ENCODE data around the gene DNAH8. TPM values are rescaled to one million over a fixed set of nuclear protein-coding genes. Genes with fewer than 3 reads are reported as not detected.

The DNAH8 gene
- total RNA-seq, 1 experiment from 2014 or later, result 0.15 TPM

DNA sequence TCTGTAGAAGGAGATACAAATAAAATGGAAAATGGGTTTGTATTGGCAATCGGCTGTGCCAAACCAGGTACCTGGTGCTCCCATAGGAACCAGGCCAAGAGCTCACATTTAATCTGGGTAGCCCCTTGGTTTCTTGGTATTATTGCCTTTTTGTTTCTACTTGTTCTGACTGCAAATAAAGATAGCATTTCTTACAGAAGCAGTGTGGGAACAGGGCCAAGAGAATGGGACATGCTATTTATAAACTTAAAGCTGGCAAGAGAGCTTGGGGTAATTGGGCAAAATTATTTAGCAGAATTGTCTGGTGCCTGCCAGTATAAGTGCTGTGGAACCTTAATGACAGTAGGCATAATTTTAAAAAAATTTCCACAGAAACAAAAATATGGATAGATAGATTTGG, 219.9 kb downstream of the DNAH8 start:
- no peak overlapping the region for H2AFZ ChIP-seq (ENCODE audit: low read length)
- BruUV-seq (replicated peaks), result no TSS peak
- no peaks in the 10 kb centered on the region for H3K9me3 ChIP-seq (ENCODE audit: low read length)
- H4K20me1 ChIP-seq (ENCODE audit: low read length), result no peaks in the 10 kb centered on the region
- ATAC-seq (no peak), DNase-seq (no peak)
- H3K4me2 ChIP-seq (ENCODE audit: low read length), result no peak overlapping the region
- POLR2A ChIA-PET (ENCODE audit: unreplicated experiment), result no interaction called here
- no peaks in the 10 kb centered on the region for H3K36me3 ChIP-seq (ENCODE audit: low read depth, low read length)
- no peaks in the 10 kb centered on the region for H3F3A ChIP-seq (ENCODE audit: low read length, unreplicated experiment)
- no peak overlapping the region for H3K27ac ChIP-seq (ENCODE audit: low read length)
- CTCF ChIA-PET, result no interaction called here
- TF ChIP-seq CTCF (conservative IDR thresholded peaks at IDR 0.05; ENCODE audit: low read depth, low read length) (no peak), EZH2phosphoT487 (IDR thresholded peaks at IDR 0.05; ENCODE audit: borderline replicate concordance, low read length) (no peak), EZH2 (IDR thresholded peaks at IDR 0.05; ENCODE audit: low read length, unreplicated experiment) (no peak)
- H3K27me3 ChIP-seq (ENCODE audit: low read length), result peaks cover 74% of the 10 kb centered on the region
- H3K79me2 ChIP-seq (ENCODE audit: low read length), result no peaks in the 10 kb centered on the region
- H3K4me3 ChIP-seq (ENCODE audit: low read length), result no peak overlapping the region
- no peaks in the 10 kb centered on the region for H3K4me1 ChIP-seq (ENCODE audit: insufficient read depth, low read length)
- intact Hi-C loops (cut with micrococcal nuclease), result loop anchor here (10.0 kb wide), 1 partner anchor 210 kb away; no protein-coding TSS in a partner anchor
- H3K9ac ChIP-seq (ENCODE audit: low read length), result no peak overlapping the region
- no peaks in the 10 kb centered on the region for H3K9me2 ChIP-seq (replicated peaks; ENCODE audit: low read length)

DNA sequence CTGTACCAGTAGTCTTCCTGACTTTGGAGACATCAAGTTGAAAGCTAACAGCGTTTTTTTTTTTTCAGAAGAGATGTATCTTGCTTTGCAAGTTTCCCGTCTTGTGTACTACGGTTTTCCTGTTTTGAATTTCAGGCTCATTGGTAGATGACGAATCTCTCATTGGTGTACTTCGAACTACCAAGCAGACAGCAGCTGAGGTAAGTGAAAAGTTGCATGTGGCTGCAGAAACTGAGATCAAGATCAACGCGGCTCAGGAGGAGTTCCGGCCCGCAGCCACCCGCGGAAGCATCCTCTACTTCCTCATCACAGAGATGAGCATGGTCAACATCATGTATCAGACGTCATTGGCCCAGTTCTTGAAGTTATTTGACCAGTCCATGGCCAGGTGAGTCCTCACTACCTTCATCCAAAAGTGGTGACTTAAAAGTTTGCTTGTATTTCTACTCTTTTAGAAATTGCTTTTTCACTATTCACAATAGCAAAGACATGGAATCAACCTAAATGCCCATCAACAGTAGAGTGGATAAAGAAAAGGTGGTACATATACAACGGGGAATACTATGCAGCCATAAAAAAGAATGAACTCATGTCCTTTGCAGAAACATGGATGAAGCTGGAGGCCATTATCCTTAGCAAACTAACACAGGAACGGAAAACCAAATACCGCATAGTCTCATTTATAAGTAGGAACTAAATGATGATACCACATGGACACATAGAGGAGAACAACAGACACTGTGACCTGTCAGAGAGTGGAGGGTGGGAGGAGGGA, 222.9 kb downstream of the DNAH8 start:
- ChIA-PET CTCF (no interaction called here), POLR2A (ENCODE audit: unreplicated experiment) (interaction anchor here (0.6 kb wide), 1 partner anchor 9 kb away, joined by 9 read pairs; no protein-coding TSS in a partner anchor)
- H3K9me3 ChIP-seq (ENCODE audit: low read length), result no peaks in the 10 kb centered on the region
- ATAC-seq (no peak), DNase-seq (no peak)
- H3K79me2 ChIP-seq (ENCODE audit: low read length), result no peaks in the 10 kb centered on the region
- intact Hi-C loops (cut with micrococcal nuclease), result loop anchor here (10.0 kb wide), 1 partner anchor 213 kb away; no protein-coding TSS in a partner anchor
- peaks cover 72% of the 10 kb centered on the region for H3K27me3 ChIP-seq (ENCODE audit: low read length)
- no peak overlapping the region for H2AFZ ChIP-seq (ENCODE audit: low read length)
- no peaks in the 10 kb centered on the region for H3K9me2 ChIP-seq (replicated peaks; ENCODE audit: low read length)
- TF ChIP-seq EZH2phosphoT487 (IDR thresholded peaks at IDR 0.05; ENCODE audit: borderline replicate concordance, low read length) (no peak), CTCF (conservative IDR thresholded peaks at IDR 0.05; ENCODE audit: low read depth, low read length) (no peak), EZH2 (IDR thresholded peaks at IDR 0.05; ENCODE audit: low read length, unreplicated experiment) (no peak)
- BruUV-seq (replicated peaks), result no TSS peak
- H3K4me2 ChIP-seq (ENCODE audit: low read length), result no peak overlapping the region
- H3K36me3 ChIP-seq (ENCODE audit: low read depth, low read length), result no peaks in the 10 kb centered on the region
- no peak overlapping the region for H3K4me3 ChIP-seq (ENCODE audit: low read length)
- H3K4me1 ChIP-seq (ENCODE audit: insufficient read depth, low read length), result no peaks in the 10 kb centered on the region
- H3F3A ChIP-seq (ENCODE audit: low read length, unreplicated experiment), result no peaks in the 10 kb centered on the region
- H3K27ac ChIP-seq (ENCODE audit: low read length), result no peak overlapping the region
- no peak overlapping the region for H3K9ac ChIP-seq (ENCODE audit: low read length)
- no peaks in the 10 kb centered on the region for H4K20me1 ChIP-seq (ENCODE audit: low read length)

- TF ChIP-seq EZH2 (IDR thresholded peaks at IDR 0.05; ENCODE audit: low read length, unreplicated experiment), result no peak
- no peak for TF ChIP-seq CTCF (conservative IDR thresholded peaks at IDR 0.05; ENCODE audit: low read depth, low read length)
- TF ChIP-seq EZH2phosphoT487 (IDR thresholded peaks at IDR 0.05; ENCODE audit: borderline replicate concordance, low read length), result no peak
- ATAC-seq, result no peak
- POLR2A ChIA-PET (ENCODE audit: unreplicated experiment), result interaction anchor here (0.6 kb wide), 1 partner anchor 9 kb away, joined by 9 read pairs; no protein-coding TSS in a partner anchor
- Histone ChIP-seq H3K36me3 (ENCODE audit: low read depth, low read length) (no peaks in the 10 kb centered on the region), H3K4me2 (ENCODE audit: low read length) (no peak overlapping the region), H3K27me3 (ENCODE audit: low read length) (peaks cover 77% of the 10 kb centered on the region), H3K9ac (ENCODE audit: low read length) (no peak overlapping the region), H2AFZ (ENCODE audit: low read length) (no peak overlapping the region), H3K4me1 (ENCODE audit: insufficient read depth, low read length) (no peaks in the 10 kb centered on the region), H3K27ac (ENCODE audit: low read length) (no peak overlapping the region), H3K9me3 (ENCODE audit: low read length) (no peaks in the 10 kb centered on the region), H3F3A (ENCODE audit: low read length, unreplicated experiment) (no peaks in the 10 kb centered on the region), H4K20me1 (ENCODE audit: low read length) (no peaks in the 10 kb centered on the region), H3K9me2 (replicated peaks; ENCODE audit: low read length) (no peaks in the 10 kb centered on the region), H3K79me2 (ENCODE audit: low read length) (no peaks in the 10 kb centered on the region), H3K4me3 (ENCODE audit: low read length) (no peak overlapping the region)
- DNase-seq, result no peak
- CTCF ChIA-PET, result no interaction called here
- intact Hi-C loops (cut with micrococcal nuclease), result loop anchor here (10.0 kb wide), 1 partner anchor 214 kb away; no protein-coding TSS in a partner anchor
- BruUV-seq (replicated peaks), result no TSS peak
These were observed 223.6 kb downstream of the DNAH8 start for GRCh38 chr6:38938741-38939140.
